NCI-H345 treated with DMSO at 0.1 percent for 48 hours (cell line): ENCODE data around the gene USP30.

Experiments used
- DNase-seq: peaks from one replicate; lab custom pipeline; 2025; ENCODE audit not compliant: unreplicated experiment; lab: John Stamatoyannopoulos, UW

The USP30 gene

GRCh38 chr12:109124878-109125648 is 72.7 kb downstream of the USP30 start:
- DNase-seq, result no peak

GRCh38 chr12:109125791-109126190 is 73.4 kb downstream of the USP30 start:
- DNase-seq, result no peak

GRCh38 chr12:109126784-109127183 is 74.4 kb downstream of the USP30 start:
- DNase-seq, result no peak

DNA sequence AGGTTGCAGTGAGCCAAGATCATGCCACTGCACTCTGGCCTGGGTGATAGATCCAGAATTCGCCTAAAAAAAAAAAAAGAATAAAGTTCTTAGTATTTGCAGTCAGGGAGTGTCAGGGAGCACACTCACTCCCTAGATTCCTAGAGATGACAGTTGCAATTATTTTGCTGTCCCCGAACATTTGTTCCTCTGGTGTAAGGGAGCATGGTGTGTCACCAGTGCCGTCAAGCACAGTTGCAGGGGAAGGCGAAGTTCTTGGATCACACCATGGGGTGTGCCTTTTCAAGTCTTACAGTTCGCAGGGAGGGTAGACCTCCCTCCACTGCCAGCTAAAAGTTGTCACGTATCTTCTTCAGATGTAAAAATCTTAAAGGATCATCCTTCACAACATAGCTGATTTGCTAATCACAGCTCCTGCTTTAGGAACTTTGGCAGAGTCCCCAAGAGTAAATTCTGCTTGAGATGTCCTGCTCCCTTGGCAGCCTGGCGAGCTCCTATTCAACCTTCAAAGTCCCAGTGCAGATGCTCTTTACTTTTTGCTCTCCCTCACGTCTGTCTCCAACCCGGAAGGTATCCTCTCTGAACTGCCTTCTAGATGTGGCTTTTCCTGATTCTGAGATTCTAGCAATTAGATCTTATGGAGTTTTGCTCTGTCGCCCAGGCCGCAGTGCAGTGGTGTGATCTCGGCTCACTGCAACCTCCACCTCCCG is 75.3 kb downstream of the USP30 start:
- DNase-seq, result no peak

DNA sequence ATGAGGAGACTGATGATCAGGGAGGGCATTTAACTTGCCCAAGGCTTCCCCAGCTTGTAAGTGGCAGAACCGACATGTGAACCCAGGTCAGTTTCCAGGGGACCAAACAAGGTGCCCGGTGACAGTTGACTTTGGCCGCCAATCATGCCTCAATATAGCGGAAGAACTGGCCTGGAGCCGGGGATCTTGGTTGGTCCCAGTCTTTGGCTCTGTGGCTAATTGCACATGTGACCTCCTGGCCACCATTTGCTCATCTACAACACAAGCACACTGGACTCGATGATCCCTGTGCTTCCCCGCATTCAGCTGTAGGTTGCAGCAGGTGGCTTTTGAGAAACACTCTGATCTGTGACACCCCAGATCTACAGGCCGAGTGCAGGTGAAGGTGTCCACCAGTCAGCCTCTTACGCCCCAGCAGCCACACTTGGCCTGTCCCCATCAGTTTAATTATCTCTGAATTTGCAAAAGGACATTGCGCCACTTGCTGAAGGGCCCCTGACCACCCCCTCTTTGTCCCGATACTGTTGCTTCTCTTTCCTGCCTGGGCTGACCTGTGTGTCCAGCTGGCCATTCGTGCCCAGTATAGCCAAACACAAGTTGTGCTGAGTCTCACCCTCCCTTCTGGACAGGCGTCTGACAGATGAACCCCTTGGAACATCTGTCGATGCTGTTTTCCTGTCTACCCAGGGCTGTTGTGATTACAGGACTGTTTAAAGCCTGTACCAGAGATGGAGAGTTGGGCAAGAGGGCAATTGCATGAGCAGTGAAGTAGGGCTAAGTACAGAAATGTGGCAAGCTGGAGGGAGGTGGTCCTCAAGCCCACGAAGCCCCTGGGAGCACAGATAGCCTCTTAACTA is 78.1 kb downstream of the USP30 start:
- DNase-seq, result no peak

- no peak for DNase-seq
These were observed 79.0 kb downstream of the USP30 start for GRCh38 chr12:109131154-109132050.

- DNase-seq, result no peak
These were observed 82.0 kb downstream of the USP30 start for GRCh38 chr12:109134186-109134917.

DNA sequence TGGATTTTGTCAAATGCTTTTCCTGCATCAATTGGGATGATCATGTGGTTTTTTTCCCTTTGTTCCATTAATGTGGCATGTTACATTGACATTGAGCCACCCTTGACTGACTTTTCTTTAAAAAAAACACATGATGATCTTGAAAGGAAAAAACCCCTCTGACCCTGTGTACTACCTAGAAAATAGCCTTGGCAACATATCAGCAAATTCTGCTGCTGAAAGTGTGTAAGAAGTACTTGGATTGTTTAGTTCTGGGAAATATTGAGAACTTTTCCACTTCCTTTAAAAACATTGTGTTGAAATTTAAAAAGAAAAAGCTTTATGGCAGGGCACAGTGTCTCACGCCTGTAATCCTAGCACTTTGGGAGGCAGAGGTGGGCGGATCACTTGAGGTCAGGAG is 84.7 kb downstream of the USP30 start:
- DNase-seq, result no peak
